GM23338 (cell line): Measurements from ENCODE around the gene INTS14. TPM values are rescaled to one million over a fixed set of nuclear protein-coding genes. Genes with fewer than 3 reads are reported as not detected.

ENCODE experiments used
- ATAC-seq: fragments of 200-7000 bp; cut with Tn5 transposase; 3 replicates; pipeline ENCODE4 v1.9.1; 2020
- DNase-seq: peaks from one replicate; pipeline ENCODE4 v3.0.0-alpha.2; 2015; ENCODE audit warnings: low spot score
- H2AFZ ChIP-seq: fragments of 200-600 bp; sonication (generic); 2 replicates; pipeline ENCODE4 v1.8.0; 2016; ENCODE audit warnings: antibody characterized with exemption, mild to moderate bottlenecking, moderate library complexity
- H3F3A ChIP-seq: fragments of 200-600 bp; sonication (generic); replicated peaks from 2 replicates; pipeline ENCODE4 v1.8.0; 2017; ENCODE audit warnings: antibody characterized with exemption, mixed run types, low read depth
- H3K27ac ChIP-seq: fragments of 200-600 bp; sonication (generic); 2 replicates; pipeline ENCODE4 v1.6.1; 2016; ENCODE audit warnings: low read depth
- H3K27me3 ChIP-seq: fragments of 200-600 bp; sonication (generic); 2 replicates; pipeline ENCODE4 v1.8.0; 2016; ENCODE audit warnings: mild to moderate bottlenecking, mixed run types, moderate library complexity; ENCODE audit not compliant: insufficient read depth
- H3K36me3 ChIP-seq: fragments of 200-600 bp; sonication (generic); 2 replicates; pipeline ENCODE4 v1.8.0; 2016; ENCODE audit warnings: mild to moderate bottlenecking; ENCODE audit not compliant: insufficient read depth
- H3K4me1 ChIP-seq: fragments of 200-600 bp; sonication (generic); 2 replicates; pipeline ENCODE4 v1.8.0; 2016; ENCODE audit warnings: mild to moderate bottlenecking, moderate library complexity; ENCODE audit not compliant: insufficient read depth
- H3K4me2 ChIP-seq: fragments of 200-600 bp; sonication (generic); 2 replicates; pipeline ENCODE4 v1.7.1; 2017; ENCODE audit warnings: mixed run types
- H3K4me3 ChIP-seq: fragments of 200-600 bp; sonication (generic); 2 replicates; pipeline ENCODE4 v1.6.1; 2016; ENCODE audit warnings: mixed run types
- H3K79me2 ChIP-seq: fragments of 200-600 bp; sonication (generic); replicated peaks from 2 replicates; pipeline ENCODE4 v1.8.0; 2017; ENCODE audit warnings: mild to moderate bottlenecking; ENCODE audit not compliant: insufficient read depth
- H3K9me2 ChIP-seq: fragments of 200-600 bp; sonication (generic); 2 replicates; pipeline ENCODE4 v1.8.0; 2017; ENCODE audit not compliant: insufficient read depth
- H4K20me1 ChIP-seq: fragments of 200-600 bp; sonication (generic); replicated peaks from 2 replicates; pipeline ENCODE4 v1.8.0; 2017; ENCODE audit warnings: mild to moderate bottlenecking; ENCODE audit not compliant: insufficient read depth
- H3K27ac Mint-ChIP-seq: 2 replicates; pipeline ENCODE4 v1.8.0; 2020; ENCODE audit warnings: inconsistent platforms, mild to moderate bottlenecking, moderate library complexity, mixed read lengths
- H3K27me3 Mint-ChIP-seq: 3 replicates; pipeline ENCODE4 v1.8.0; 2022; ENCODE audit warnings: low read depth, mild to moderate bottlenecking, moderate library complexity, mixed read lengths, inconsistent platforms; ENCODE audit not compliant: insufficient read depth, poor library complexity
- H3K36me3 Mint-ChIP-seq: 3 replicates; pipeline ENCODE4 v1.8.0; 2021; ENCODE audit warnings: low read depth, mild to moderate bottlenecking, inconsistent platforms, moderate library complexity, mixed read lengths
- H3K4me1 Mint-ChIP-seq: 3 replicates; pipeline ENCODE4 v1.8.0; 2020; ENCODE audit warnings: mild to moderate bottlenecking, inconsistent platforms, mixed read lengths
- H3K4me3 Mint-ChIP-seq: 3 replicates; pipeline ENCODE4 v1.8.0; 2021; ENCODE audit warnings: moderate library complexity, mild to moderate bottlenecking, inconsistent platforms, mixed read lengths
- H3K9me3 Mint-ChIP-seq: 3 replicates; pipeline ENCODE4 v1.8.0; 2020; ENCODE audit warnings: moderate library complexity, mild to moderate bottlenecking, inconsistent platforms, mixed read lengths
- CREB1 ChIP-seq: fragments of 250-450 bp; sonication (Bioruptor Pico); IDR thresholded peaks from 2 replicates; pipeline ENCODE4 v1.5.0; 2020; ENCODE audit warnings: low read depth, mild to moderate bottlenecking, moderate library complexity
- CTCF ChIP-seq, 2 experiments: fragments of 200-600 bp in 1 of 2; sonication (generic) in 1 of 2; conservative IDR thresholded peaks; 2 replicates each; pipeline versions ENCODE4 v1.5.1 to v1.6.1; 2016 to 2017; ENCODE audit warnings: antibody characterized with exemption in 2 of 2, low read depth in 2 of 2, mild to moderate bottlenecking in 2 of 2, moderate library complexity in 1 of 2
- ETS1 ChIP-seq: IDR thresholded peaks from 2 replicates; pipeline ENCODE4 v1.6.1; 2016; ENCODE audit warnings: antibody characterized with exemption
- EZH2 ChIP-seq: fragments of 200-600 bp; sonication (generic); IDR thresholded peaks from one replicate; pipeline ENCODE4 v1.8.0; 2017; ENCODE audit warnings: antibody characterized with exemption, mild to moderate bottlenecking, low read depth; ENCODE audit not compliant: unreplicated experiment
- EZH2phosphoT487 ChIP-seq: fragments of 200-600 bp; sonication (generic); IDR thresholded peaks from one replicate; pipeline ENCODE4 v1.8.1; 2018; ENCODE audit warnings: antibody characterized with exemption; ENCODE audit not compliant: unreplicated experiment
- JUNB ChIP-seq: IDR thresholded peaks from one replicate; pipeline ENCODE4 v1.6.1; 2016; ENCODE audit warnings: antibody characterized with exemption; ENCODE audit not compliant: unreplicated experiment
- NANOG ChIP-seq: IDR thresholded peaks from 2 replicates; pipeline ENCODE4 v1.6.1; 2016; ENCODE audit warnings: antibody characterized with exemption, borderline replicate concordance
- POLR2AphosphoS5 ChIP-seq: IDR thresholded peaks from 2 replicates; pipeline ENCODE4 v1.6.1; 2016; ENCODE audit warnings: antibody characterized with exemption, low read depth
- REST ChIP-seq: IDR thresholded peaks from one replicate; pipeline ENCODE4 v1.6.1; 2018; ENCODE audit warnings: antibody characterized with exemption; ENCODE audit not compliant: unreplicated experiment
- STAT1 ChIP-seq: IDR thresholded peaks from one replicate; pipeline ENCODE4 v1.6.1; 2016; ENCODE audit warnings: antibody characterized with exemption; ENCODE audit not compliant: unreplicated experiment
- ZNF114 ChIP-seq: fragments of 250-450 bp; sonication (Bioruptor Pico); IDR thresholded peaks from 2 replicates; pipeline ENCODE4 v1.5.0; 2020; ENCODE audit warnings: mild to moderate bottlenecking, moderate library complexity
- ZNF331 ChIP-seq: fragments of 250-450 bp; sonication (Bioruptor Pico); IDR thresholded peaks from 2 replicates; pipeline ENCODE4 v1.5.0; 2020; ENCODE audit warnings: low read depth, mild to moderate bottlenecking, moderate library complexity
- polyA plus RNA-seq: library from polyadenylated mRNA; unstranded; fragments of >200 nt; fragmentation: Nextera tagmentation; extraction: Ambion mirVana; gene quantifications from 2 replicates; pipeline ENCODE4 v1.2.1, GENCODE V29; 2016
- total RNA-seq: library from RNA; depleted of rRNA; stranded (reverse); fragments of >200 nt; shearing (Covaris generic); gene quantifications from 2 replicates; pipeline ENCODE4 v1.2.3, GENCODE V29; 2014
- TF ChIP-seq, protein P1 (sequence below): fragments of 250-450 bp; sonication (Bioruptor Pico); IDR thresholded peaks from 2 replicates; pipeline ENCODE4 v1.5.0; 2020; ENCODE audit warnings: mild to moderate bottlenecking, moderate library complexity

INTS14 gene
- total and polyA plus RNA-seq, 2 experiments from 2014 or later, result 15.2 to 37.7 TPM

DNA sequence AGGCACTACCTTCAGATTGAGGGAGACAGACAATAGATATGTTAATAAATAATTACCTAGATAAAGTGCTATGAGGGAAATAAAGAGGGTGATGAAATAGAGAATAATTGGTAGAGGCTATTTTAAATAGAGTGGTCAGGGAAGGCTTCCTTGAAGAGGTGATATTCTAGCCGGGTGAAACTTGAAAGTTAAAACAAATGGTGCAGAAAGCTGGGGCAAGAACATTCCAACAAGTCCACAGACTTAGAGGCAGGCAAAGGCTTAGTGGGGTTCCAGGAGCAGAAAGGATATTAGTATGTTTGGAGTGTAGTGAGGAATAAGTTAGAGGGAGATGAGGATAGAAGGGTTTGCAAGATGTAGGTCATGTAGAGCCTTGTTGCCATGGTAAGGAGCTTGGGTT is 70.6 kb downstream of the INTS14 start:
- no peaks in the 10 kb centered on the region for H3K4me1 ChIP-seq
- Mint-ChIP-seq H3K4me1 (peaks cover 16% of the 10 kb centered on the region; the same call in 2 of the 3 replicates), H3K36me3 (peaks cover 8% of the 10 kb centered on the region; the same call in 1 of the 3 replicates), H3K27me3 (peaks cover 3% of the 10 kb centered on the region), H3K4me3 (no peak overlapping the region), H3K9me3 (no peaks in the 10 kb centered on the region), H3K27ac (peak overlapping the region; percentile 6; the same call in 1 of the 2 replicates)
- H4K20me1 ChIP-seq, result peaks cover 70% of the 10 kb centered on the region
- no peak for DNase-seq
- no peak for ATAC-seq
- H3K36me3 ChIP-seq, result no peaks in the 10 kb centered on the region
- H3K79me2 ChIP-seq, result peaks cover 98% of the 10 kb centered on the region
- no peaks in the 10 kb centered on the region for H3K9me2 ChIP-seq
- H3K27ac ChIP-seq, result no peak overlapping the region
- no peak overlapping the region for H3K4me3 ChIP-seq
- H3K4me2 ChIP-seq, result no peak overlapping the region
- no peak overlapping the region for H2AFZ ChIP-seq
- H3F3A ChIP-seq, result 0 out of 2 replicates have a peak, but pooled peaks cover 3% of the 10 kb centered on the region
- TF ChIP-seq POLR2AphosphoS5 (no peak), CREB1 (CRISPR knock-in tag) (no peak), NANOG (no peak), STAT1 (no peak), ZNF114 (CRISPR knock-in tag) (no peak), JUNB (no peak), EZH2phosphoT487 (no peak), EZH2 (no peak), REST (no peak), ZNF331 (CRISPR knock-in tag) (no peak), ETS1 (no peak), CTCF (conservative IDR thresholded peaks at IDR 0.05; ENCODE audit: low read depth in 2 of 2) (no peak)
- TF ChIP-seq, protein P1, sequence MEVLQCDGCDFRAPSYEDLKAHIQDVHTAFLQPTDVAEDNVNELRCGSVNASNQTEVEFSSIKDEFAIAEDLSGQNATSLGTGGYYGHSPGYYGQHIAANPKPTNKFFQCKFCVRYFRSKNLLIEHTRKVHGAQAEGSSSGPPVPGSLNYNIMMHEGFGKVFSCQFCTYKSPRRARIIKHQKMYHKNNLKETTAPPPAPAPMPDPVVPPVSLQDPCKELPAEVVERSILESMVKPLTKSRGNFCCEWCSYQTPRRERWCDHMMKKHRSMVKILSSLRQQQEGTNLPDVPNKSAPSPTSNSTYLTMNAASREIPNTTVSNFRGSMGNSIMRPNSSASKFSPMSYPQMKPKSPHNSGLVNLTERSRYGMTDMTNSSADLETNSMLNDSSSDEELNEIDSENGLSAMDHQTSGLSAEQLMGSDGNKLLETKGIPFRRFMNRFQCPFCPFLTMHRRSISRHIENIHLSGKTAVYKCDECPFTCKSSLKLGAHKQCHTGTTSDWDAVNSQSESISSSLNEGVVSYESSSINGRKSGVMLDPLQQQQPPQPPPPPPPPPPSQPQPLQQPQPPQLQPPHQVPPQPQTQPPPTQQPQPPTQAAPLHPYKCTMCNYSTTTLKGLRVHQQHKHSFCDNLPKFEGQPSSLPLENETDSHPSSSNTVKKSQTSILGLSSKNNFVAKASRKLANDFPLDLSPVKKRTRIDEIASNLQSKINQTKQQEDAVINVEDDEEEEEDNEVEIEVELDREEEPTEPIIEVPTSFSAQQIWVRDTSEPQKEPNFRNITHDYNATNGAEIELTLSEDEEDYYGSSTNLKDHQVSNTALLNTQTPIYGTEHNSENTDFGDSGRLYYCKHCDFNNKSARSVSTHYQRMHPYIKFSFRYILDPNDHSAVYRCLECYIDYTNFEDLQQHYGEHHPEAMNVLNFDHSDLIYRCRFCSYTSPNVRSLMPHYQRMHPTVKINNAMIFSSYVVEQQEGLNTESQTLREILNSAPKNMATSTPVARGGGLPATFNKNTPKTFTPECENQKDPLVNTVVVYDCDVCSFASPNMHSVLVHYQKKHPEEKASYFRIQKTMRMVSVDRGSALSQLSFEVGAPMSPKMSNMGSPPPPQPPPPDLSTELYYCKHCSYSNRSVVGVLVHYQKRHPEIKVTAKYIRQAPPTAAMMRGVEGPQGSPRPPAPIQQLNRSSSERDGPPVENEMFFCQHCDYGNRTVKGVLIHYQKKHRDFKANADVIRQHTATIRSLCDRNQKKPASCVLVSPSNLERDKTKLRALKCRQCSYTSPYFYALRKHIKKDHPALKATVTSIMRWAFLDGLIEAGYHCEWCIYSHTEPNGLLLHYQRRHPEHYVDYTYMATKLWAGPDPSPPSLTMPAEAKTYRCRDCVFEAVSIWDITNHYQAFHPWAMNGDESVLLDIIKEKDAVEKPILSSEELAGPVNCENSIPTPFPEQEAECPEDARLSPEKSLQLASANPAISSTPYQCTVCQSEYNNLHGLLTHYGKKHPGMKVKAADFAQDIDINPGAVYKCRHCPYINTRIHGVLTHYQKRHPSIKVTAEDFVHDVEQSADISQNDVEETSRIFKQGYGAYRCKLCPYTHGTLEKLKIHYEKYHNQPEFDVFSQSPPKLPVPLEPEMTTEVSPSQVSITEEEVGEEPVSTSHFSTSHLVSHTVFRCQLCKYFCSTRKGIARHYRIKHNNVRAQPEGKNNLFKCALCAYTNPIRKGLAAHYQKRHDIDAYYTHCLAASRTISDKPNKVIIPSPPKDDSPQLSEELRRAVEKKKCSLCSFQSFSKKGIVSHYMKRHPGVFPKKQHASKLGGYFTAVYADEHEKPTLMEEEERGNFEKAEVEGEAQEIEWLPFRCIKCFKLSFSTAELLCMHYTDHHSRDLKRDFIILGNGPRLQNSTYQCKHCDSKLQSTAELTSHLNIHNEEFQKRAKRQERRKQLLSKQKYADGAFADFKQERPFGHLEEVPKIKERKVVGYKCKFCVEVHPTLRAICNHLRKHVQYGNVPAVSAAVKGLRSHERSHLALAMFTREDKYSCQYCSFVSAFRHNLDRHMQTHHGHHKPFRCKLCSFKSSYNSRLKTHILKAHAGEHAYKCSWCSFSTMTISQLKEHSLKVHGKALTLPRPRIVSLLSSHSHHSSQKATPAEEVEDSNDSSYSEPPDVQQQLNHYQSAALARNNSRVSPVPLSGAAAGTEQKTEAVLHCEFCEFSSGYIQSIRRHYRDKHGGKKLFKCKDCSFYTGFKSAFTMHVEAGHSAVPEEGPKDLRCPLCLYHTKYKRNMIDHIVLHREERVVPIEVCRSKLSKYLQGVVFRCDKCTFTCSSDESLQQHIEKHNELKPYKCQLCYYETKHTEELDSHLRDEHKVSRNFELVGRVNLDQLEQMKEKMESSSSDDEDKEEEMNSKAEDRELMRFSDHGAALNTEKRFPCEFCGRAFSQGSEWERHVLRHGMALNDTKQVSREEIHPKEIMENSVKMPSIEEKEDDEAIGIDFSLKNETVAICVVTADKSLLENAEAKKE, result no peak
- no peaks in the 10 kb centered on the region for H3K27me3 ChIP-seq
